Astrocyte (in vitro differentiated cells and primary cell): Measurements from ENCODE around the gene NDUFA8. TPM values are rescaled to one million over a fixed set of nuclear protein-coding genes. Genes with fewer than 3 reads are reported as not detected.

Source experiments
- DNase-seq: peaks from one replicate; pipeline ENCODE4 v3.0.0-alpha.2; 2010; ENCODE audit warnings: low read depth
- FAIRE-seq: peaks from 2 replicates; lab custom pipeline; 2011; peaks lifted over from hg19 to GRCh38; lab: Jason Lieb, UNC
- H2AFZ ChIP-seq: 2 replicates; pipeline ENCODE4 v1.6.0; 2012; ENCODE audit warnings: low read depth, low read length, inconsistent platforms
- H3K27ac ChIP-seq: 2 replicates; pipeline ENCODE4 v1.5.1; 2011; ENCODE audit warnings: low read depth, low read length, inconsistent platforms
- H3K27me3 ChIP-seq: 2 replicates; pipeline ENCODE4 v1.6.0; 2011; ENCODE audit warnings: low read length, inconsistent platforms; ENCODE audit not compliant: insufficient read depth
- H3K36me3 ChIP-seq: 2 replicates; pipeline ENCODE4 v1.5.1; 2011; ENCODE audit warnings: low read length, inconsistent platforms; ENCODE audit not compliant: insufficient read depth
- H3K4me1 ChIP-seq: 2 replicates; pipeline ENCODE4 v1.5.1; 2011; ENCODE audit warnings: low read length, inconsistent platforms; ENCODE audit not compliant: insufficient read depth
- H3K4me2 ChIP-seq: 2 replicates; pipeline ENCODE4 v1.6.0; 2012; ENCODE audit warnings: low read length, inconsistent platforms
- H3K4me3 ChIP-seq: 2 replicates; pipeline ENCODE4 v1.5.1; 2011; ENCODE audit warnings: low read depth, mild to moderate bottlenecking, low read length, inconsistent platforms; ENCODE audit not compliant: insufficient read depth
- H3K79me2 ChIP-seq: 2 replicates; pipeline ENCODE4 v1.6.0; 2012; ENCODE audit warnings: mild to moderate bottlenecking, low read length, inconsistent platforms; ENCODE audit not compliant: insufficient read depth
- H3K9ac ChIP-seq: 2 replicates; pipeline ENCODE4 v1.6.0; 2012; ENCODE audit warnings: mild to moderate bottlenecking, low read length, inconsistent platforms
- H3K9me3 ChIP-seq: 2 replicates; pipeline ENCODE4 v1.5.1; 2012; ENCODE audit warnings: low read depth, mild to moderate bottlenecking, low read length, inconsistent platforms; ENCODE audit not compliant: insufficient read depth
- H4K20me1 ChIP-seq: 2 replicates; pipeline ENCODE4 v1.6.0; 2012; ENCODE audit warnings: low read length, inconsistent platforms; ENCODE audit not compliant: insufficient read depth
- H3K27ac Mint-ChIP-seq: one replicate; pipeline ENCODE4 v1.8.0; 2021; ENCODE audit warnings: mild to moderate bottlenecking, mixed read lengths; ENCODE audit not compliant: unreplicated experiment
- H3K27me3 Mint-ChIP-seq: one replicate; pipeline ENCODE4 v1.8.0; 2021; ENCODE audit warnings: low read depth, mixed read lengths; ENCODE audit not compliant: unreplicated experiment
- H3K36me3 Mint-ChIP-seq: one replicate; pipeline ENCODE4 v1.8.0; 2021; ENCODE audit warnings: low read depth, mixed read lengths; ENCODE audit not compliant: unreplicated experiment
- H3K4me1 Mint-ChIP-seq: one replicate; pipeline ENCODE4 v1.8.0; 2021; ENCODE audit warnings: low read depth, mixed read lengths; ENCODE audit not compliant: unreplicated experiment
- H3K4me3 Mint-ChIP-seq: one replicate; pipeline ENCODE4 v1.8.0; 2021; ENCODE audit warnings: mild to moderate bottlenecking, moderate library complexity, mixed read lengths; ENCODE audit not compliant: unreplicated experiment
- H3K9me3 Mint-ChIP-seq: one replicate; pipeline ENCODE4 v1.8.0; 2021; ENCODE audit warnings: mild to moderate bottlenecking, mixed read lengths; ENCODE audit not compliant: unreplicated experiment
- CTCF ChIP-seq: IDR thresholded peaks from 2 replicates; pipeline ENCODE4 v1.5.1; 2011; ENCODE audit warnings: low read depth, mild to moderate bottlenecking, inconsistent platforms, low read length, moderate library complexity; ENCODE audit not compliant: insufficient read depth
- EZH2 ChIP-seq: IDR thresholded peaks from 2 replicates; pipeline ENCODE4 v1.6.1; 2012; ENCODE audit warnings: mild to moderate bottlenecking, low read length, inconsistent platforms; ENCODE audit not compliant: insufficient read depth
- total RNA-seq: library from RNA; stranded (reverse); gene quantifications from 2 replicates; pipeline ENCODE4 v1.2.1, GENCODE V29; 2021

NDUFA8 gene
- total RNA-seq, 1 donor from 2014 or later = 52.3 TPM

- DNase-seq = no peak
- no peak overlapping the region for H3K4me2 ChIP-seq
- H3K79me2 ChIP-seq = no peaks in the 10 kb centered on the region
- H3K4me1 Mint-ChIP-seq = peaks cover 8% of the 10 kb centered on the region
- no peaks in the 10 kb centered on the region for H3K36me3 Mint-ChIP-seq
- no peaks in the 10 kb centered on the region for H3K9me3 Mint-ChIP-seq
- H3K4me1 ChIP-seq = peaks cover 12% of the 10 kb centered on the region
- no peaks in the 10 kb centered on the region for H3K9me3 ChIP-seq
- peaks cover 3% of the 10 kb centered on the region for H3K27me3 ChIP-seq
- H3K9ac ChIP-seq = no peak overlapping the region
- no peaks in the 10 kb centered on the region for H4K20me1 ChIP-seq
- no peak overlapping the region for H3K4me3 ChIP-seq
- TF ChIP-seq EZH2 (no peak), CTCF (no peak)
- H3K27ac ChIP-seq = no peak overlapping the region
- H3K36me3 ChIP-seq = no peaks in the 10 kb centered on the region
- H3K27me3 Mint-ChIP-seq = peaks cover 33% of the 10 kb centered on the region
- no peak overlapping the region for H3K27ac Mint-ChIP-seq
- H3K4me3 Mint-ChIP-seq = no peak overlapping the region
- no peak overlapping the region for H2AFZ ChIP-seq
- FAIRE-seq = no peak
Observed at GRCh38 chr9:122121391-122121790, 38.2 kb downstream of the NDUFA8 start.

- Histone ChIP-seq H3K9ac (no peak overlapping the region), H3K36me3 (no peaks in the 10 kb centered on the region), H3K4me1 (peaks cover 3% of the 10 kb centered on the region), H3K79me2 (no peaks in the 10 kb centered on the region), H4K20me1 (no peaks in the 10 kb centered on the region), H3K4me3 (no peak overlapping the region), H3K27ac (no peak overlapping the region), H3K4me2 (no peak overlapping the region), H3K9me3 (no peaks in the 10 kb centered on the region), H2AFZ (no peak overlapping the region), H3K27me3 (peaks cover 8% of the 10 kb centered on the region)
- Mint-ChIP-seq H3K9me3 (no peaks in the 10 kb centered on the region), H3K36me3 (no peaks in the 10 kb centered on the region), H3K4me1 (peaks cover 3% of the 10 kb centered on the region), H3K27me3 (peaks cover 41% of the 10 kb centered on the region), H3K4me3 (no peak overlapping the region), H3K27ac (peak overlapping the region; percentile 34)
- TF ChIP-seq CTCF = no peak
- TF ChIP-seq EZH2 = no peak
- DNase-seq (no peak), FAIRE-seq (no peak)
Observed at GRCh38 chr9:122120316-122121071, 39.1 kb downstream of the NDUFA8 start.

GRCh38 chr9:122119721-122120120 lies 39.9 kb downstream of the NDUFA8 start:
- H3K4me1 Mint-ChIP-seq = no peaks in the 10 kb centered on the region
- peaks cover 45% of the 10 kb centered on the region for H3K27me3 Mint-ChIP-seq
- Histone ChIP-seq H2AFZ (no peak overlapping the region), H3K79me2 (no peaks in the 10 kb centered on the region), H3K4me2 (no peak overlapping the region), H3K27ac (no peak overlapping the region), H3K4me3 (no peak overlapping the region), H3K36me3 (no peaks in the 10 kb centered on the region), H3K4me1 (no peaks in the 10 kb centered on the region), H3K9ac (no peak overlapping the region), H4K20me1 (no peaks in the 10 kb centered on the region), H3K27me3 (peaks cover 11% of the 10 kb centered on the region), H3K9me3 (no peaks in the 10 kb centered on the region)
- TF ChIP-seq CTCF = no peak
- no peak for TF ChIP-seq EZH2
- H3K36me3 Mint-ChIP-seq = no peaks in the 10 kb centered on the region
- FAIRE-seq = no peak
- no peaks in the 10 kb centered on the region for H3K9me3 Mint-ChIP-seq
- no peak for DNase-seq
- H3K4me3 Mint-ChIP-seq = no peak overlapping the region
- no peak overlapping the region for H3K27ac Mint-ChIP-seq
